GM18498 (cell line): ENCODE data around the gene MYH6.

Source experiments
- ATAC-seq: cut with Tn5 transposase; IDR thresholded peaks from one replicate; pipeline ENCODE4 v1.9.1; 2021; ENCODE audit warnings: mild to moderate bottlenecking, moderate library complexity; ENCODE audit not compliant: unreplicated experiment

The MYH6 gene

GRCh38 chr14:23359722-23360447 lies 48.2 kb downstream of the MYH6 start:
- no peak for ATAC-seq

DNA sequence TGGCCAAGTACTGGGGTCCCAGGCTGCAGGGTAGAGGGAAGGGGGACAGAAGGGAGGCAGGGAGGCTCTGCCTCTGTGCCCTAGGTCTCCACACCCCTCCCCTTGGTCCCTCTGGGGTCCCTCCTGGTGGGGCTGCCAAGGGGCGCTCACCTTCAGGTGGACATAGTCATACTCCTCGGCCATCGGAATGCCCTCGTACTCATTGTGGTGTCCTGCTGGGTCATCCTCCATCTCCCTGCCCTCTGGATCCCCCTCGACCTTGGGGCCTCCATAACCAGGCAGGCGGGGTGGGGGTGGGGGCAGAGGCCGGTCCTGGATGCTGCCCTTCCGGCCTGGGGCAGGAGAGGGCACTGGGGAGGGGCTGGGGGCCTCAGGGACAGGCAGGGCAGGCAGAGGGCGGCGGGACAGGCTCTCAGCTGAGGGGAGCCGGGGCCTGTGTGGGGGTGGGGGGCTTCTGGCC lies 48.9 kb downstream of the MYH6 start:
- no peak for ATAC-seq

DNA sequence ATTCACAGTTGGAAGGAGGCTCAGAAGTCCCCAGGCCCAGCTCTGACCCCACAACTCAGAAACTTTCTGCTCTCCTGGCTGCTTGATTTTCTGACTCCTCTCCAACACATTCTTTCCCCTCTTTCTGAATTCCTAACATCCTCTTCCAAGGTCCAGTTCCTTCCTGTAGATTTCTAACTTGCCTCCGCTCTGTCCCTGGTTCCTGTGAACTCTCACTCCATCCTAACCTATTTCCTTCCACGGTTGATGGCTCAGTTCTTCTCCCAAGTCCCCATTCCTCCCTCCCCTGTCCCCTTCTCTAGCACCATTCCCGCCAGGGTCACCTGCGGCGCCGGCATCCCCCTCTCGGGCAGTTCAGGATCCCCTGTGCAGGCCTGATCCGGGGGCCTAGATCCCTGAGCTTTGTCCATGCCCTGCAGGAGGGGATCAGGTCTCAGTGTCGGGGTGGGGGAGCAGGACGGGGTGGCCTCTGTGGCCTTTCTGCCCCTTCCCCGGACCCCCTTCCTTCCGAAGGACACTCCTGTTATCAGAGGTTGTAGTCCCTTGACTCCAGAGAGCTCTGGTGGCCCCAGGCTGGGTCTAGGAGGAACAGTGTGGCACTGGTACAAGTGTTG lies 49.4 kb downstream of the MYH6 start:
- ATAC-seq = no peak

- ATAC-seq = no peak
These were observed 50.0 kb downstream of the MYH6 start for GRCh38 chr14:23358042-23358441.

DNA sequence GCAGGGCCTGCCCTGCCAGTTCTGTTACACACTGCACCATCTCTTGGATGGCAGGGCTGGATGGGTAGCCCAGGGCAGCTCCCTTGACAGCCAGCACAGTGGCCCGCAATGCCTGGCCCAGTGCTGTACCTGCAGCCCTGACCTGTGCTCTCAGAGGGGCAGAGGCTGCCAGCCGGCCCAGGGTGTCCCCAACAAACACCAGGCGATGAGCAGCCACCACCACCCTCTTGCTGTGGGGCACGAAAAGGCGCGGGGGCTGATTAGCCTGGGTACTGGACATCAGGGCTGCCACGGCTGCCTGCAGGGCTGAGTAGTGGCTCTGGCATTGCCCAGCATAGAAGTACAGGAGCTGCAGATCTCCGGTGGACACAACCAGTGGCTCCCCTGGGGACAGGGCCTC lies 50.8 kb downstream of the MYH6 start:
- no peak for ATAC-seq

GRCh38 chr14:23356662-23357061 lies 51.4 kb downstream of the MYH6 start:
- no peak for ATAC-seq

DNA sequence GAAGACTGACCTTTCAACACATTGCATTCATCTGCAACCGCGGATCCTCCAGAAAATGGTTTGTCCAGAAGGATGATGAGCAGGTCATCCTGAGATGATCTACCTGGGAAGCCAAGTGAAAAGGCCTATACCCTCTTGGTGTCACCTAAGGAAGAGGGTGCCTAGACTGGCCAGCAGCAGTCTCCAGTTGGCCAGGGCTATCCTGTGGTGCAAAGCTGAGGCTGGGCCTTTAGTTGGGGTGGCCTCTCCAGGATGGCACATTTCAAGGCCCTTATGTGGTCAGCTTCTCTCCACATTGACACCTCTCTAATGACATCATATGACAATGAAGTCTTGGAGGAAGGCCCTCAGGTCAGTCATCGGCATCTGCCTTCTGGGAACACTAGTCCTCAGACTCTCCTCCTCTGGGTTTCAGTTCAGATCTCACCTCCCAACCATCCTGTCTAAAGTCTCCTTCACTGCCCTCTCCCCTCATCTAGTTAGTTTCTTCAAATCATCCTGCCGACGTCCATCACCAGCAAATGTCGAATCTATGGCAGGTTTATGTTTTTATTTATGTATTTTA lies 52.1 kb downstream of the MYH6 start:
- no peak for ATAC-seq

DNA sequence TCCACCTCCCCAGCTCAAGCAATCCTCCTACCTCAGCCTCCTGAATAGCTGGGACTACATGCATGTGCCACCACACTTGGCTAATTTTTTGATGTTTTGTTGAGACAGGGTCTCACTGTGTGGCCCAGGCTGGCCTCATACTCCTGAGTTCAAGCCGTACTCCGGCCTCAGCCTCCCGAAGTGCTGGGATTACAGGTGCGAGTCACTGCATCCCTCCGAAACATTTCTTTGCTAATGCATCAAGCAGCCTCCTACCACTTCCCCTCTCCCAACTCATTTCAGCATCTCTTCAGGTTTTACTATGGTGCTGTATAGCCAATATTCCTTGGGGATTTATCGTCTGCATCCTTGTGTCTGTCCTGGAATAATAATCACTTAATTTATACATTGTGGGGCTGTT lies 53.1 kb downstream of the MYH6 start:
- ATAC-seq = no peak

- ATAC-seq = no peak
These were observed 54.7 kb downstream of the MYH6 start for GRCh38 chr14:23353433-23353780.

- ATAC-seq = no peak
These were observed 55.3 kb downstream of the MYH6 start, which contains the start of gene SLC22A17 for GRCh38 chr14:23352506-23353432. TSS of gene SLC22A17 (minus strand) at chr14:23352887.

GRCh38 chr14:23351681-23352505 lies 56.2 kb downstream of the MYH6 start:
- ATAC-seq = no peak

- no peak for ATAC-seq
These were observed 58.8 kb downstream of the MYH6 start for GRCh38 chr14:23349156-23349845.

DNA sequence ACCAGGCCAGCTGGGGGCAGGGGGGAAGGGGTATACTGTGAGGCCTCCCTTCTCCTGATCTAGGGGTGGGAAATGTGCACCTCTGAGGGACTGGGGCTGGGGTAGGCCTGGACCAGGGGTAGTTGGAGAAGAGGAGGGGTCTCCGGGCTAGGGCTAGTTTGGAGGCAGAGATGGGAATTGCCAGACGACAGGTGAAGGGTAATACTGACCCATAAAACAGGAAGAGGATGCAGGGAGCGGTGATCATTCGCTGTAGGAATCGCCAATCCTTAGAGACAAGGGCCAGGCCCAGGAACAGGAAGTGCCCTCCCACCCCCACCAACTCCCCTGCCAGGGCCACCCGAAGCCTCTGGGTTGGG lies 59.8 kb downstream of the MYH6 start:
- ATAC-seq = no peak

DNA sequence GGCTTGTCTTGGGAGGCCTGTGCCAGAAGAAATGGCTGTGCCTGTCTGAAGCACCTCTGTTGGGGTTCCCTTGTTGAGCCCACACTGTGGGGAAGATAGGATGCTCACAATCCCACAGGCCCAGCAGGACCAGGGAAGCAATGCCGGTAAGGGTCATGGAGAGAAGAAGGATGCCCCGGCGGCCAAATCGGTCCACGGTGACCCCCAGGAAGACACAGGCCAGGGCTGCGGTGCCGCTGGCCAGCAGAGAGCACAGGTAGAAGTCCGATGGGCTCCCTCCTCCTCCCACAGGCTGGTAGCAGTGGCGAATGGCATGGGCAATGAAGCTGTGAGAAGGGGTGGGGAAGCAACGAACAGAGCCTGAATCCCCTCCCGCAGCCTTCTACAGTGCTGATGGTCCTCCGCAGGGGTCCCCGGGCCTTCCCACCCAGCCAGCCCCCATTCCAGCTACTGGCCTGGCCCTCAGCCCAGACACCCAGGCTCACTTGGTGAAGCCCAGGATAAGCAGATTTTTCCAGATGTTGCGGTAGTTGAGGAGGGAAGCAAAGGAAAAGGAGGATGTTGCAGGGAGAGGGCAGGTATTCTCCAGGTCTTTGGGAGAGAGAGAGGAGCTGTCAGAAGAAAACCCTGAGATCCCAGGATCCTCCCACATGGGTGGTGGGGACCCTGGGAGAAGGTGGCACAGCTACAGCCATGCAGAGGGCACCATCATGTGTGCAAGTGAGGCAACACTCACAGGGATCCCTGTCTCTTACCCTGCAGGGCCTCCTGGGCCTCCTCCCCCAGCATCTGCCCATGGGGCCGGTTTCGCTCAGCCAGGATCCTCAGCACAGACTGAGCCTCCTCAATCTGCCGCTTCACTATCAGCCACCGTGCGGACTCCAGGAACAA lies 60.4 kb downstream of the MYH6 start:
- ATAC-seq = no peak

- no peak for ATAC-seq
These were observed 61.2 kb downstream of the MYH6 start for GRCh38 chr14:23346693-23347405.

DNA sequence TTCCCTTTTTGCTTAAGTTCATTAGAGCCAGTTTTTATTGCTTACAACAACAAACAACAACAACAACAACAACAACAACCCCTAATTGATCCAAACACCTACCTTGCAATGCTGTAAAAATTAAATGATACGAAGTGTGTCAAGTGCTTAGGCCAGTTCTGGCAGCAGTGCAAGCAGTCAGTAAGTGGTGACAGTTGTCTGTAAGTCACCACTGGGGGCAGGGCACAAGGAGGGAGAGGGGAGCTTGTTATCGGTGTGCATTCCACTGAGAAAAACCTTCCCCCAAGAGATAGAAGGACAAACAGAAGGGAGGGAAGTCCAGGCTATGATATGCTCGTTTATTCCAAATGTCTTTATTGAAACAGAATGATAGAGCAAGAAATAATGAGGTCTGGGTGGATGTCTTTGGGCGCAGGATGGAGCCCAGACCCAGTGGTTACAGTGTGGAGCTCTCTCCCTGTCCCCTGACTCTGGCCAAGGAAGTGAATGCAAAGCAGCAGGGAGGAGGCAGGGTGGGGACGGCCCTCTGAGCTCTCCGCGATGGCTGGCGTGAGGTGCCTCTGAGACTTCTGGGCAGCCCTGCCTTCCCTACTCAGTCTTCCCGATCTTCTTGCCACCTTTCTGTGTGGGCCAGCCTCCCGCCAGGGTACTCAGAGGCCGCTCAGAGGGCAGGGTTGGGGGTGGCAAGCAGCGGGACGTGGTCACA lies 61.9 kb downstream of the MYH6 start:
- ATAC-seq = no peak

GRCh38 chr14:23344481-23344880 lies 63.6 kb downstream of the MYH6 start:
- no peak for ATAC-seq
